Left cardiac atrium (tissue), 4 donors: ENCODE data around the gene KRTAP5-10. TPM values are rescaled to one million over a fixed set of nuclear protein-coding genes. Genes with fewer than 3 reads are reported as not detected.
"Not testable (repeated sequence)": the region's sequence is repeated elsewhere in the genome, so short reads cannot be mapped to it uniquely, and the experiment has no call there.

Source experiments
- ATAC-seq, 2 donors: fragments of 200-7000 bp; cut with Tn5 transposase; one replicate each; pipeline ENCODE4 v1.9.1; 2020; ENCODE audit warnings: mild to moderate bottlenecking in 2 of 2, moderate library complexity in 2 of 2
- DNase-seq: peaks from one replicate; pipeline ENCODE4 v3.0.0-alpha.2; 2020
- intact Hi-C, 2 donors: fragments of 100-400 bp; cut with DNase I; formaldehyde crosslinking; loops; one replicate each; pipeline versions ENCODE4 v1.14.1 to v1.15.1; 2022 to 2023
- total RNA-seq, 2 donors: library from RNA; stranded (reverse); fragmentation: NEBNext Ultra II Directional; extraction: Animal tissue kit (Norgen Biotek cat#: 25700); gene quantifications; one replicate each; pipeline ENCODE4 v1.2.1, GENCODE V29; 2021
- donor health status: DM: no; HTN: yes; CAD: no.
- donor health status: DM: no; HTN: yes; CAD: no; lungs with severe emphysema.
- donor health status: DM: yes; HTN: yes; CAD: no.
- donor health status: Dilated cardiomyopathy.

The KRTAP5-10 gene
- total RNA-seq, 2 donors from 2014 or later = not detected

DNA sequence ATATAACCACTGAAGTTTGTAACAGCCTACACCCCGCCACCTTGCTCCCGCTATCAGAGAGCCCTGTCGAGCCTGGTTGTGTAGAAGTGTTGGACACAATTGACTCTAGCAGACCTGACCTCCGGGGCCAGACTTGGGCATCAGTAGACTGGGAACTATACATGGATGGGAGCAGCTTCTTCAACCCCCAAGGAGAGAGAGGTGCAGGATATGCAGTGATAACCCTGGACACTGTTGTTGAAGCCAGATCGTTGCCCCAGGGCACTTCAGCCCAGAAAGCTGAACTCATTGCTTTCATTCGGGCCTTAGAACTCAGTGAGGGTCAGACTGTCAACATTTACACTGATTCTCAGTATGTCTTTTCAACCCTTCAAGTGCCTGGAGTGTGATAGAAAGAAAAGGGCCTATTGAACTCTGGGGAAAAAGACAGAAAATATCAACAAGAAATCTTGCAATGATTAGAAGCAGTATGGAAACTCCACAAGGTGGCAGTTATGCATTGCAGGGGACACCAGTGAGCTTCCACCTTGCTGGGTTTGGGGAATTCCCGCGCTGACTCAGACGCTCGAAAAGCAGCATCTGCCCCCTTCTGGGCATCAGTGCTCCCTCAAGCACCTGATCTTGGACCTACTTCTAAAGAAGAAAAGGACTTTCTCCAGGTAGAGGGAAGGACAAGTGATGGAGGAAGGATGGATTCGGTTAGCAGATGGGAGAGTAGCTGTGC, 23.6 kb downstream of the KRTAP5-10 start:
- intact Hi-C loops, ATAC-seq, DNase-seq: not testable (repeated sequence)

DNA sequence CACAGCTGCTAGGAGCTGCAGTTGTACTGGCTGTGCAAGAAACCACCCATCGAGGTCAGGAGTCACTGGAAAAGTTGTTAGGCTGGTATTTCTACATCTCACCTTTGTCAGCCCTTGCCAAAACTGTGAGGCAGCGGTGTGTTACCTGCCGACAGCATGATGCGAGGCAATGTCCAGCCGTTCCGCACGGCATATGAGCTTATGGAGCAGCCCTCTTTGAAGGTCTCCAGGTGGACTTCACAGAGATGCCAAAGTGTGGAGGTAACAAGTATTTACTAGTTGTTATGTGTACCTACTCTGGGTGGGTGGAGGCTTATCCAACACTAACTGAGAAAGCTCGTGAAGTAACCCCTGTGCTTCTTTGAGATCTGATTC, 24.2 kb downstream of the KRTAP5-10 start:
- ATAC-seq, intact Hi-C loops, DNase-seq: not testable (repeated sequence)

DNA sequence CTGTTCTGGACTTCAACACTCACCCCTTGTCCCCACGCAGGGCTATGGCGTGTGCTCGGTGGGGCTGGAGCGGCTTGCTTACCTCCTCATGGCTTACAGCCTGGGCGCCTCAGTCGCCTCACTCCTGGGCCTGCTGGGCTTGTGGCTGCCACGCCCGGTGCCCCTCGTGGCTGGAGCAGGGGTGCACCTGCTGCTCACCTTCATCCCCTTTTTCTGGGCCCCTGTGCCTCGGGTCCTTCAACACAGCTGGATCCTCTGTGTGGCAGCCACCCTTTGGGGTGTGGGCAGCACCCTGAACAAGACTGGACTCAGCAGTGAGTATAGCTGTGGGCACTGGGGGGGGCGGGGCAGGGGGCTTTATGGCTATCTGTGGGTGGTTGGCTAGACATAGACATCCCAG, 37.9 kb downstream of the KRTAP5-10 start:
- ATAC-seq, DNase-seq, intact Hi-C loops: not testable (repeated sequence)

DNA sequence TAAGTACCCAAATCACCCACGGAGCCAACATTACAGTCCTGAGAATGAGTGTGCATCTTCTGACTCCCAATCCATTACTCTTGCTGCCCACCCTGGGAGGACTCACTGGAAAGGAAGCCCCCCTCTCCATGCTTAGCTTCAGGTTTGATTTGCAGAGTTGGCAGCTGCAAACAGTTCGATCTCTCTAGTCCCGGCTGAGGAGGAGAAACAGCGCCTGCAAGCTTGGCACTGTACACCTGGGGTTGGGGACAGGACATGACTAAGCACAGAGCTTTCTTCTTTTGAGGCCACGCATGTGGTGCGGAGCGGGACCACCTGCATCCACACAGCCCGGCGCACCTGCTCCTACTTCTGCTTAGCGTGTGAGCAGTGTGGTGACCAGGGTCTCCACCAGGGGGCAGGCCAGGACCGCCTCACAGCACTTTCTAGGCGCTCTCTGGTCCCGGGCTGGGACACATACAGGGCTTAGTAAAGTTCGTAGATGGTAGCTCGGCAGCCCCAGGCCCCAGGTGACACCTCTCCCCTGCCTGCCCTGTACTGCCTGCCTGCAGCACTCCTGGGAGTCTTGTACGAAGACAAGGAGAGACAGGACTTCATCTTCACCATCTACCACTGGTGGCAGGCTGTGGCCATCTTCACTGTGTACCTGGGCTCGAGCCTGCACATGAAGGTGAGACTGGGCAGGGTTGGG, 39.6 kb downstream of the KRTAP5-10 start:
- intact Hi-C loops, ATAC-seq, DNase-seq: not testable (repeated sequence)

GRCh38 chr11:71606853-71607519, 41.6 kb downstream of the KRTAP5-10 start:
- DNase-seq, intact Hi-C loops, ATAC-seq: not testable (repeated sequence)

- ATAC-seq, intact Hi-C loops, DNase-seq: not testable (repeated sequence)
These were observed 42.3 kb downstream of the KRTAP5-10 start for GRCh38 chr11:71607520-71608216.

- intact Hi-C loops, ATAC-seq, DNase-seq: not testable (repeated sequence)
These were observed 42.9 kb downstream of the KRTAP5-10 start for GRCh38 chr11:71608272-71608671.

DNA sequence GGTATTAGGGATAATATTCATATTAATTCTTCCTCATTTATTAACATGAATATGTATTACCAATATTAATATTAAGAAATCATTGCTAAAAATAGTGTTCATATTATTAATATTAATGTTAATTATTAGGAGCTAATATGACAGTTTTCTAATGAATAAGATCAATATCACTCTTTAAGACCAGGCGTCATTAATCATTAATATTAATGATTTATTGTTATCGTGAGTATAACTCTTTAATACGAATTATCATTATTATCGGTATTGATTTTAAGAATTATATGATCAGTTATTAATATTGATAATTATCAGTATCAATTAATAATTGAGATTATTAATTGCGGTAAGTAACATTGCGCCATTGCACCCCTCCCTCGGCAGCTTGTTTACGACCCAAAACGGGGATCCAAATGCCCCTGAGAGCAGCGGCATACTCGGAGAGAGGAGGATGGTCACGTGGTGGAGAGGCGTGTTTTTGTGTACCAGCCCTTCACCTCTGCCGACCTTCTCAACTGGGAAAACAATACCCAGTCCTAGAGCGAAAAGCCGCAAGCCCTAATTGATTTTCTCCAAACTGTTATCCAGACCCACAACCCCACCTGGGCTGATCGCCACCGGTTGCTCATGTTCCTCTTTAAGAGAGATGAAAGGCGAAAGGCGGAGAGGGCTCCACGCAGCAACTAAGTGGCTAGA, 46.0 kb downstream of the KRTAP5-10 start:
- DNase-seq, intact Hi-C loops, ATAC-seq: not testable (repeated sequence)

DNA sequence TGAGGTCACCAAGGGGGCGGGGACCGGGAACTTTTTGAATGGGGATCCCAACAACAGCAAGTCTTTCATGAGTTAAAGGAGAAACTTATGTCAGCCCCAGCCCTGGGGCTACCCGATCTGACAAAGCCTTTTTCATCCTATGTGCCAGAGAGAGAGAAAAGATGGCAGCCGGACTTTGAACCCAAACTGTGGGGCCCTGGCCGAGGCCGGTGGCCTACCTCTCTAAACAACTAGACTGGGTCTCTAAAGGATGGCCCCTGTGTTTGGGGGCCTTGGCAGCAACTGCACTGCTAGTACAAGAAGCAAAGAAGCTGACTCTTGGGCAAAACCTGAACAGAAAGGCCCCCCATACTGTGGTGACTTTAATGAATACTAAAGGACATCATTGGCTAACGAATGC, 48.6 kb downstream of the KRTAP5-10 start:
- intact Hi-C loops, DNase-seq, ATAC-seq: not testable (repeated sequence)

- intact Hi-C loops, ATAC-seq, DNase-seq: not testable (repeated sequence)
These were observed 49.1 kb downstream of the KRTAP5-10 start for GRCh38 chr11:71614366-71614917.

GRCh38 chr11:71615003-71615402, 49.6 kb downstream of the KRTAP5-10 start:
- DNase-seq, ATAC-seq, intact Hi-C loops: not testable (repeated sequence)

Other genes starting within 250 kb of the KRTAP5-10 start
- gene DHCR7, start 117.2 kb upstream of the KRTAP5-10 start, total RNA-seq = 10 to 100 TPM; 53.8 to 63.3 TPM
- 10 to 100 TPM; 25.9 to 26.7 TPM for gene NADSYN1, start 112.4 kb upstream of the KRTAP5-10 start, total RNA-seq
- not detected for gene KRTAP5-7, start 38.3 kb upstream of the KRTAP5-10 start, total RNA-seq
- not detected for gene KRTAP5-8, start 27.5 kb upstream of the KRTAP5-10 start, total RNA-seq
- gene KRTAP5-9, start 17.1 kb upstream of the KRTAP5-10 start, total RNA-seq = not detected
- not detected for gene KRTAP5-11, start 17.3 kb downstream of the KRTAP5-10 start, total RNA-seq